ENCODE measurements around the gene PRKAR1B. TPM values are rescaled to one million over a fixed set of nuclear protein-coding genes. Genes with fewer than 3 reads are reported as not detected.

PRKAR1B gene
- total RNA-seq, 2 experiments from 2014 or later: 48.7 to 49.9 TPM

DNA sequence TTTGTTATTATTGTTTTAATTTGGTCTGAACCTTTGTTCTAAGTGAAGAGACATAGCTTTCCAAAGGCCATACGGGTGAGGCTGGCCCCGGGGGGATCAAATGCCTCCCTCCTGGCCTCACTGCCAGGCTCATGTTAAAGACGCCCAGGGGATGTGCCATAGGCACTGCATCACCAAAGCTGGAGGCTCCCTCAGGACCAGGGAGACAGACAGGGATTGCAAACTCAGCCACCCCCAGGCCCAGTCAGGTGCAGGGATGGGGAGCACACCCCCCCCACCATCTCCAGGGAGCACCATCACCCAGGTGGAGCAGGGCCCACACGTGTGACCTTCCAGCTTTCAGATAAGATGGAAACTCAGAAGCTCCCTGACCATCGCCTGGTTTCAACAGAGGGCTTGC is 96.5 kb downstream of the PRKAR1B start:
- Mint-ChIP-seq H3K27ac (no peak overlapping the region), H3K4me3 (no peak overlapping the region), H3K27me3 (no peaks in the 10 kb centered on the region), H3K9me3 (peaks cover 3% of the 10 kb centered on the region), H3K4me1 (ENCODE audit: low read depth) (no peaks in the 10 kb centered on the region), H3K36me3 (ENCODE audit: low read depth) (peaks cover 2% of the 10 kb centered on the region)
- POLR2A ChIA-PET: no interaction called here
- no peak for DNase-seq
- intact Hi-C loops (cut with micrococcal nuclease): no loop called here
- no peak for ATAC-seq
- CTCF ChIA-PET: no interaction called here
- TF ChIP-seq, protein P1, sequence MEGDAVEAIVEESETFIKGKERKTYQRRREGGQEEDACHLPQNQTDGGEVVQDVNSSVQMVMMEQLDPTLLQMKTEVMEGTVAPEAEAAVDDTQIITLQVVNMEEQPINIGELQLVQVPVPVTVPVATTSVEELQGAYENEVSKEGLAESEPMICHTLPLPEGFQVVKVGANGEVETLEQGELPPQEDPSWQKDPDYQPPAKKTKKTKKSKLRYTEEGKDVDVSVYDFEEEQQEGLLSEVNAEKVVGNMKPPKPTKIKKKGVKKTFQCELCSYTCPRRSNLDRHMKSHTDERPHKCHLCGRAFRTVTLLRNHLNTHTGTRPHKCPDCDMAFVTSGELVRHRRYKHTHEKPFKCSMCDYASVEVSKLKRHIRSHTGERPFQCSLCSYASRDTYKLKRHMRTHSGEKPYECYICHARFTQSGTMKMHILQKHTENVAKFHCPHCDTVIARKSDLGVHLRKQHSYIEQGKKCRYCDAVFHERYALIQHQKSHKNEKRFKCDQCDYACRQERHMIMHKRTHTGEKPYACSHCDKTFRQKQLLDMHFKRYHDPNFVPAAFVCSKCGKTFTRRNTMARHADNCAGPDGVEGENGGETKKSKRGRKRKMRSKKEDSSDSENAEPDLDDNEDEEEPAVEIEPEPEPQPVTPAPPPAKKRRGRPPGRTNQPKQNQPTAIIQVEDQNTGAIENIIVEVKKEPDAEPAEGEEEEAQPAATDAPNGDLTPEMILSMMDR (IDR thresholded peaks at IDR 0.05): no peak

DNA sequence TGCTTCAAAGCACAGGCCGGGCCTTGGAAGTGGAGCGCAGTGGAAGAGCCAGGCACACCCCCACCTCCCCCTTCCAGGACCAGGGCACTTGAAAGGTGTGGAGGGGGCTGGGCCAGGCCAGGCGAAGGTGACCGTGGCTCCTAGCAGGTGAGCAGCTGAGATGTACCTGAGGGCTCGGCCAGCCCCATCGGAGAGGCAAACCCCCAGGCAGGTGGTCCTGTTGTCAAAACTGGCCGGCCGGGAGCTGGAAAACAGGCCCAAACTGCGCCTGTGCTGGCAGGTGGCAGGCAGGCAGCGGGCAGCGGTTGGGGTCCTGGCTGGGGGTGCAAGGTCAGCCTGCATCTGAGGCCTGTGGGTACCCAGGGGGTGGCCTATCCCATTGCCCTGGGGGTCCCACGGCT is 97.0 kb downstream of the PRKAR1B start:
- CTCF ChIA-PET: no interaction called here
- no peaks in the 10 kb centered on the region for H3K27me3 Mint-ChIP-seq
- TF ChIP-seq, protein P1 (IDR thresholded peaks at IDR 0.05): no peak
- no peak overlapping the region for H3K4me3 Mint-ChIP-seq
- peaks cover 6% of the 10 kb centered on the region for H3K9me3 Mint-ChIP-seq
- DNase-seq: no peak
- ATAC-seq: no peak
- intact Hi-C loops (cut with micrococcal nuclease): no loop called here
- H3K27ac Mint-ChIP-seq: no peak overlapping the region
- H3K4me1 Mint-ChIP-seq (ENCODE audit: low read depth): no peaks in the 10 kb centered on the region
- H3K36me3 Mint-ChIP-seq (ENCODE audit: low read depth): peaks cover 5% of the 10 kb centered on the region
- POLR2A ChIA-PET: no interaction called here

DNA sequence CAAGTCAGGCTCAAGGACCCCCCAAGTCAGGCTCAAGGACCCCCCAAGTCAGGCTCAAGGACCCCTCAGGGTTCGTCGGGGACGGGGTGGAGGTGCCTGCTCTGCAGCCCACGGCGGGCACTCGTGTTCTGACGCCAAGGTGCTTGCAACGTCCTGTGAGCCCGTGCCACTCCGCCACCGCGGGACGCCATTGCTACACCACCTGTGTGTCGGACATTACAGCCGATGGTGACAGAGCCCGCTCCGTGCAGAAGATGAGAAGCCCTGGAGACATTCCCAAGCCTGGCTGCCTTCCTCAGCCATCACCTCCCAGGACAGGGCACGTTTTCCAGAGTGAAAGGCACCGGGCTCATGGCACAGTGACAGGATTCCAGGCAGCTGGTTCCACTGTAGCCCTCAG is 98.3 kb downstream of the PRKAR1B start:
- ATAC-seq (no peak), DNase-seq (no peak)
- Mint-ChIP-seq H3K4me3 (no peak overlapping the region), H3K36me3 (ENCODE audit: low read depth) (peaks cover 15% of the 10 kb centered on the region), H3K27me3 (no peaks in the 10 kb centered on the region), H3K4me1 (ENCODE audit: low read depth) (peaks cover 5% of the 10 kb centered on the region), H3K27ac (no peak overlapping the region), H3K9me3 (peaks cover 14% of the 10 kb centered on the region)
- ChIA-PET POLR2A (interaction anchor here (1.1 kb wide), 1 partner anchor 11 kb away, joined by 3 read pairs; no protein-coding TSS in a partner anchor), CTCF (no interaction called here)
- TF ChIP-seq, protein P1 (IDR thresholded peaks at IDR 0.05): no peak
- intact Hi-C loops (cut with micrococcal nuclease): no loop called here

DNA sequence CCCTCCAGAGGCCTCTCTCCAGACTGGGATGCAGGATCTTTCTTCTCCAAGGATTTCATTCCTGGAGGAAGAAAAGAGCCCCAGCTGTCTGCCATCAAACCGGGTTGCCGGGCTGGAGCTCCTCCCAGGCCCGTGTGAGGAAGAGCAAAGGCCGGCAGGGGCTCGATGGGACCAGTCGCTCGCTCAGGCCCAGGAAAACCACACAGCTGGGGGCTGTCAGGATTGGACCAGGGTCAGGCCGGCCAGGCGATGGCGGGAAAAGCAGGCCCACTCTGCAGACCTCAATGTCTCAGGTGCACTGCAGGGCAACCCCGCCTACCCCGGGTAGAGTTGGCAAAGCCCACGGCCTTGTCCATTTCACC is 98.7 kb downstream of the PRKAR1B start:
- H3K4me1 Mint-ChIP-seq (ENCODE audit: low read depth): peaks cover 6% of the 10 kb centered on the region
- H3K27ac Mint-ChIP-seq: no peak overlapping the region
- no peak overlapping the region for H3K4me3 Mint-ChIP-seq
- TF ChIP-seq, protein P1 (IDR thresholded peaks at IDR 0.05): no peak
- ATAC-seq (no peak), DNase-seq (no peak)
- H3K27me3 Mint-ChIP-seq: no peaks in the 10 kb centered on the region
- ChIA-PET CTCF (no interaction called here), POLR2A (interaction anchor here (1.1 kb wide), 1 partner anchor 10 kb away, joined by 3 read pairs; no protein-coding TSS in a partner anchor)
- peaks cover 19% of the 10 kb centered on the region for H3K36me3 Mint-ChIP-seq (ENCODE audit: low read depth)
- intact Hi-C loops (cut with micrococcal nuclease): no loop called here
- H3K9me3 Mint-ChIP-seq: peaks cover 17% of the 10 kb centered on the region

DNA sequence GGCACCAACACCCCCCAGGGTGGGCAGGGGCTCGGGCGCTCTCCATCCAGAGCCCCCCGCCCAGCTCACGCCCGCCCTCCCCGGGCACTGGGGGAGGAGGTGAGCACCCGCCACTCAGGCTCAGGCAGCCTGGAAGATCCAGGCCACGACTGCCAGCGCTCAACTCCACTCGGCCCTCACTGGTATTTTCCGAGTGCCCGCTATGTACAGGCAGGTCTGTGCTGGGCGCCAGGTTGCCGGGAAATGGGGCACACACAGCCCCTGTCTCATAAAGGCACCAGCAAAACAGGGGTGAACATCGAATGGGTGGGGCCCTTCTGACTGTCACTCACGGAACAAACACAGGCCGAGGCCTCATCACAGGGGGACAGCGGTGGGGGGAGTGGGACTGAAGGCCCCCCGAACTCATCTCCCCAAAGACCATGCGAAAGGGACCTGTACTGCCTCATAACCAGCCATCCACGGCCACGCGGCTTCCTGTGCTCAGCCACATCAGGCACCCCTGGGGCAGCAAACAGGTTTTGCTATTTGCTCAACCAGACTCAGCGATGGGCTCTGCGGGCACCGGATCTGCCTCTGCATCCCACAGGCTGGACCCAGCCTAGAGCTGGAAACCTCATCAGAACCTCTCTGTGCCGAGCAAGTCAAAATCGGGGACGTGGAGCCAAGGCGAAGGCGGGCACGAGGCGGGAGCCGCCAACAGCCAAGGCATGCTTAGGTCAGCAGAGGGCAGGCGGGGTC is 99.2 kb downstream of the PRKAR1B start:
- Mint-ChIP-seq H3K4me3 (no peak overlapping the region), H3K27me3 (no peaks in the 10 kb centered on the region), H3K4me1 (ENCODE audit: low read depth) (peaks cover 9% of the 10 kb centered on the region), H3K27ac (no peak overlapping the region), H3K36me3 (ENCODE audit: low read depth) (peaks cover 25% of the 10 kb centered on the region), H3K9me3 (peaks cover 22% of the 10 kb centered on the region)
- TF ChIP-seq, protein P1 (IDR thresholded peaks at IDR 0.05): no peak
- CTCF ChIA-PET: no interaction called here
- POLR2A ChIA-PET: interaction anchor here (0.7 to 1.1 kb wide), 2 partner anchors 9 to 10 kb away, joined by 3 read pairs; no protein-coding TSS in a partner anchor
- intact Hi-C loops (cut with micrococcal nuclease): no loop called here
- DNase-seq (no peak), ATAC-seq (no peak)
